OCI-LY1 (cell line): Measurements from ENCODE around the gene SSRP1.

Experiments
- CTCF ChIP-seq: fragments of 200-600 bp; sonication (generic), shearing (Covaris generic); IDR thresholded peaks from 2 replicates; pipeline ENCODE4 v1.5.1; 2017; ENCODE audit warnings: mild to moderate bottlenecking, antibody characterized with exemption, low read length, moderate library complexity, mixed read lengths
- EZH2 ChIP-seq: fragments of 200-600 bp; sonication (generic), shearing (Covaris generic); IDR thresholded peaks from 2 replicates; pipeline ENCODE4 v1.8.0; 2017; ENCODE audit warnings: borderline replicate concordance, mixed run types, mild to moderate bottlenecking, antibody characterized with exemption, low read length, moderate library complexity, mixed read lengths

GRCh38 chr11:57377107-57377506 is 41.4 kb upstream of the SSRP1 start:
- TF ChIP-seq CTCF: no peak
- TF ChIP-seq EZH2: no peak
